Measurements from ENCODE around the gene VAPA. TPM values are rescaled to one million over a fixed set of nuclear protein-coding genes. Genes with fewer than 3 reads are reported as not detected.
A peak's percentile ranks its signal among the peaks of the same experiment; 100 is the strongest.

VAPA gene, protein sequence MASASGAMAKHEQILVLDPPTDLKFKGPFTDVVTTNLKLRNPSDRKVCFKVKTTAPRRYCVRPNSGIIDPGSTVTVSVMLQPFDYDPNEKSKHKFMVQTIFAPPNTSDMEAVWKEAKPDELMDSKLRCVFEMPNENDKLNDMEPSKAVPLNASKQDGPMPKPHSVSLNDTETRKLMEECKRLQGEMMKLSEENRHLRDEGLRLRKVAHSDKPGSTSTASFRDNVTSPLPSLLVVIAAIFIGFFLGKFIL
- 100 to 1,000 TPM; 242 to 274 TPM for total RNA-seq
- long read RNA-seq, full-length matches to known transcripts = 614 of 644 reads
- long read RNA-seq, partial matches to known transcripts = 1 of 644 reads
- long read RNA-seq, other reads (novel, unspliced or antisense) = 29 of 644 reads

DNA sequence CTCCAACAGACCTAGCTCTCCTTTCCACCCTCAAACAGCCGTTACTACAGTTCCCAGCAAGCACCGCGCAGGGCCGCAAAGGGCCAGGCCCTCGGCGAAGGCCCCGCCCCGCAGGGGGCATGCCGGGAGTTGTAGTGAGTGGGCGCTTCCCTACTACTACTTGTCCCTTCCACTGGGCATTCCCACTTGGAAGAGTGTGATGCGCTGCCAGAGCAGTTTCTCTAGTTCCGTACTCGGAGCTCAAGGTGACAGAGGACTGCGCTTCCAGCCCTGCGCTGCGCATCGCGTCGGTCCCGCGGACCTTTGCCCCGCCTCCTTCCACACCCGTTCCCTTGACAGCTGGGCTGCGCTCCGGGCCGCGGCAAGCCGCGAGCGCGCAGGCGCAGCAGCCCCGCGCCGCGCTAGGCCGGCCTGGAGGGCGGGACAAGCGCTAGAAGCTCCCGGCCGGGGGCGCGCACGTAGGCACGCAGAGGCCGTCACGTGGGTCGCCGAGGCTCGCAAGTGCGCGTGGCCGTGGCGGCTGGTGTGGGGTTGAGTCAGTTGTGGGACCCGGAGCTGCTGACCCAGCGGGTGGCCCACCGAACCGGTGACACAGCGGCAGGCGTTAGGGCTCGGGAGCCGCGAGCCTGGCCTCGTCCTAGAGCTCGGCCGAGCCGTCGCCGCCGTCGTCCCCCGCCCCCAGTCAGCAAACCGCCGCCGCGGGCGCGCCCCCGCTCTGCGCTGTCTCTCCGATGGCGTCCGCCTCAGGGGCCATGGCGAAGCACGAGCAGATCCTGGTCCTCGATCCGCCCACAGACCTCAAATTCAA is at the start of gene VAPA:
VAPA (plus strand) TSS at position 491 of the 808 bp plus-strand sequence; CDS start at position 732, 241 bp downstream.
- DNase-seq (peak; percentile 95), ATAC-seq (peak; percentile 87)
- intact Hi-C loops (cut with DNase I, micrococcal nuclease) = no loop called here

DNA sequence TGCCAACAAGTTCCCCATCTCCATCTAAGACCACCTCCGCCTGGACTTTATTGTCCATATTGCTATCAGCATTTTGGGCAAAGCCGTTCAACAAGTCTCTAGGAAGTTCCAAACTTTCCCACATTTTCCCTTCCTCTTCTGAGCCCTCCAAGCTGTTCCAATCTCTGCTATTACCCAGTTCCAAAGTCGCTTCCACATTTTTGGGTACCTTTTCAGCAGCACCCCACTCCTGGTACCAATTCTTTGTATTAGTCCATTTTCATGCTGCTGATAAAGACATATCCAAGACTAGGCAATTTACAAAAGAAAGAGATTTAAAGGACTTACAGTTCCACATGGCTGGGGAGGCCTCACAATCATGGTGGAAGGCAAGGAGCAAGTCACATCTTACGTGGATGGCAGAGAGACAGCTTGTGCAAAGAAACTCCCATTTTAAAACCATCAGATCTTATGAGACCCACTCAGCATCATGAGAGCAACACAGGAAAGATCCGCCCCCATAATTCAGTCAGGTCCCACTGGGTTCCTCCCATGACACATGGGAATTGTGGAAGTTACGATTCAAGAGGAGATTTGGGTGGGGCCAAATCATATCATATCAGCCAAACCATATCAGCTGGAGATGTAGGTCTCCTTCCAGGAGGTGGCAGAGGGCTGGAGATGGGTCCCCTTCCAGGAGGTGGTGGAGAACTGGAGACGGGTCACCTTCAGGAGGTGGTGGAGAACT is 47.9 kb upstream of the VAPA start:
- DNase-seq (no peak), ATAC-seq (no peak)
- intact Hi-C loops (cut with DNase I, micrococcal nuclease) = no loop called here

DNA sequence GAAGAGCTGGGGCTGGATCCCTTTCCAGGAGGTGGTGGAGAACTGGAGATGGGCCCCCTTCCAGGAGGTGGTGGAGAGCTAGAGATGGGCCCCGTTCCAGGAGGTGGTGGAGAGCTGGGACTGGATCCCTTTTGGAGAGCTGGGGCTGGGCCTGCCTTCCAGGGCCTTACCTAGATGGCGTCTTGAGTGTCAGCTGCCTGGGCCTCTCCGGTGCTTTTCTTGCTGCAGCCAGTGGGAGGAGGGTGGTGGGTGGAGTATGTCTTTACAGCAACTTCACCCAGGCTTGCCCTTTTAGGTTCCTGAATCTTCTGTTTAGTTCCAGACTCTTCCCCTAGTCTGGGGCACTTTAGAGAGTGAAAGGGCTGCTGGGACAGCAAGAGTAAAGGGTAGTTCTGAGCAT is 47.2 kb upstream of the VAPA start:
- intact Hi-C loops (cut with DNase I, micrococcal nuclease) = no loop called here
- no peak for ATAC-seq
- DNase-seq = no peak

DNA sequence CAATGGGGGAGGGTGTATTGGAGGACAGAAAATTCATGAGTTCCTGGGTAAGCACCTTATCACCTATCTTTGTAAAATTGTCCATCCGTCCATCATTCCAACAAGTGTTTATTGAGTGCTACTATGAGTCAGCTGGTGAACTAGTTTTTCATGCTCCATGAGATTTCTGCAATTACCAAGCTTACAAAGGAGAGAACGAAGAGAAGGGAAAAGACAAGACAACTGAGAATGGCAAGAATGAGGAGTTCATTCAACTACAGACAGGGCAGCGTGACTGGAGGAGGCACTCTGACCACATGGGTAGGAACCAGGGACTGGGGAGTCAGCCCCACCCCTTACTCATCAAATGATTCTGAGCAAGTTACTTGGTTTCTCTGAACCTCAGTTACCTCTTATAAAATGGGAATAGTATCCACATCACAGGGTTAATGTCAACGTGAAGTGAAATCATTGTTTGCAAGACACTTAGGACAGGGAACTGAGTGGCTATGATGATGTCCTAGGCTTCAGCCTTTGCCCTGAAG is 46.7 kb upstream of the VAPA start:
- ATAC-seq = no peak
- intact Hi-C loops (cut with DNase I, micrococcal nuclease) = no loop called here
- no peak for DNase-seq

DNA sequence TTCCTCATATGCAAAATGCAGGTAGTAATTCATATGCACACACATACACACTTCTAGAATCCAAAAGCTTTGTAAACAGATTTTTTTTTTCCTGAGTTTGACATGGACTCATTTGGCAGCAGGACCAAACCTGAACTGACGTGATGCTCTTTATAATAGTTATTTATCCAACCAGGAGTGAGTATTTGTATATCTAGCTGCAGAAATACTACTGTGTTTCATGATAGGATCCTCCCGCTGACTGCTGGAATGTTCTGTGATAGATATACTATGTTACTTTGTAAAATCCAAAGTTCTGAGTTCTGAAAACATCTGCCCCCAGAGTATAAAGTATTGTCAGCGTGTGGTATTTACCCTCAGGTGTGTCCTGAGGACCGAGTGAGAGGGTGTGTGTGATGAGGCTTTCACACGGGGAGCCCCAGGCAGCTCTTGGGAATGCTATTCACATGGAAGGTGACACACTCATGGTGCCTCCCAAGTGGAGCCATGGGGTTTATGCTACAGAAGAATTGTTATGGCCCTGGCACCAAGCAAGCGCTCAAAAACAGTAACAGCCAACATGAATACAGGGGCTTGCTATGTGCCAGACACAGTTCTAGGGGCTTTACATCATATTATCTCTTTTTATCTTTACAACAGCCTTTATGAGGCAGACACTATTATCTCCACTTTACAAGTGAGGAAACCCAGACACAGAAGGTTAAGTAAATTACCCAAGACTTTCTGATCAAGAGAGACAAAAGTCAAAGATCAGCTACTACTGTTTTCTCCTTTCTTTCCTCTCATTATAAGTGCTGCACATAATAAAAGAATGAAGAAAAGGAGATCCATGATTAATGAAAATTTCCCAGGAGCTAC is 44.7 kb upstream of the VAPA start:
- intact Hi-C loops (cut with DNase I, micrococcal nuclease) = no loop called here
- DNase-seq (peak in 1 of 2 donors; percentile 49), ATAC-seq (peak; percentile 54)

DNA sequence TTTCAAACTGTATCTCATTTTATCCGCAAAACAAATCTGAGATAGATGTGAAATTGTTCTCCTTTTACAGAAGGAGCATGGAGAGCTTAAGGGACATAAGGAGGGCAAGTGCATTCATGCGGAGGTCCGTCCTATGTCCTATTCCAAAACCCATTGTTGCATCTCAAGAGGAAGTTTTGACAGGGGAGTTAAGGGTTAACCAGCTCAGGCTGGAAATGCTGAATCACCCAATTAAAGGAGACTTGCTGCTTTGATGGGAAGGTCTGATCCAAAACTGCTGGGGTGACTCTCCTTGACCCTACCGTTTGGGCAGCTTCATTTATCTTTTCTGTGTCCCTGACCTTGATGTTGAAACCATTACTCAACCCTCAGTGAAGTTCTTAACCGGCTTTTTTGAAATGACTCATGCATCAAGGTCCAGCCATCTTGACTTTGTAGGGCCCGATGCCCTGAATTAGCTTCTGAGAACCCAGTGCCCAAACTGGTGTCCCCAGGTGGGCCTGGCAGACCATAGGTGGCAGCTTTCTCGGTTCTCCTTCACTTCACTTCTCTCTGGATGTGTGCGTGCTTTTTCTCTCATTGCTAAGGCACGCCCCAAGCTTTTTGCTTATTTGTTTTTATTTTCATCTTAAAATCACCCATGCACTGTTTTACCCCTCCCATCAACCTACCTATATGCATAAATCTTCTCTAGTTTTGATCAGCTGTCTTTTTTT is 43.9 kb upstream of the VAPA start:
- no peak for DNase-seq

DNA sequence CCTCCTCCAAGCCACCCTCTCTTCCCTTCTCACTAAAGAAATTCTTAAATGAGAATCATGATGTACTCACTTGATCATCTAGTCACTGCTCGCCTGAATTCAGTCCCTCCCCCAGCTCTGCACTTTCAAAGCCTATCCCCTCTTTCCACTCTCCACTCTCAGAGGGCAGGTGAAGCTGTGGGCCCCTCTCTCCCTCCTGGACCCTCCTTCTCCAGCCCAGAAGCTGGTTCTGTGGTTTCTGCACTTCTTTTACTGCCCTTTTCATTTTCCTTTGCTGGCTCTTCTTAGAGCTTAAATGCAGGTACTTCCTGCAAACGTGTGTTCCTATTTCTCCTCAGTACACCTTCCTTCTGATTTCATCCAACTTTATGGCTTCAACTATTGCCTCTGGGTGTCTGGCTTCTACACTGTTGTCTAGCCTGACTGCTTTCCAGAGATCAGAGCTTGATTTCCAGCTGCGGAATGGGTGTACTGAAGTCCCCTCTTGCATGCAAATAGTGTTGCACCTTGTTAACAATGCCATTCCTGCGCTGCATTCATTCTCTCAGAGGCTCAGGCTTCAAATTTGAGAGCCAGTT is 43.3 kb upstream of the VAPA start:
- no peak for DNase-seq
- intact Hi-C loops (cut with DNase I, micrococcal nuclease) = no loop called here
- ATAC-seq = peak; percentile 58

More for the DNA sequence above, 43.9 kb upstream of the VAPA start:
- ATAC-seq = peak; percentile 31
- intact Hi-C loops (cut with DNase I, micrococcal nuclease) = no loop called here

DNA sequence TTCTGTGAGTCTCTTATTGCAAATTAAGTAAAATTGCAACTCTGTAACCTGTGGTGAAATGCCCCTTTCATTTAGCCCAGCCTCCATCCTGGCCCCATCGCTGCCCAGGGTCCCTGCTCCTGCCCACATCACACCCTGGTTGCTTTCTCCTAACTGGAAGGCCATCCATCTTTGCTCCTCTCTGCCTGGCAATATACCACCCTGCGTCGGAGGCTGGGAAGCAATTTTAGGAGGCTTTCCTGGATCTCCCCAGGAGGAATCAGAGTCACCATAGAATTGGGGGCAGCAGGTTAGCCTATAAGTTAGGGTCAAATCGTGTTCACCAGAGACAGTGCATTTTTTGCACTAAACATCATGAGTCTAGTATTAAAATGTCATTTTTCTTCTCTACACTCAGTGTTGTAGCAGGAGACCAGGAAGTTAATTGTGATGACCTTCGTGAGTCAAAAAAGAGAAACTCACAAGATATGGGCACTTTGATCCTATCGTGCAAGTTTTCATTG is 42.5 kb upstream of the VAPA start:
- DNase-seq = no peak
- ATAC-seq = no peak
- intact Hi-C loops (cut with DNase I, micrococcal nuclease) = no loop called here

DNA sequence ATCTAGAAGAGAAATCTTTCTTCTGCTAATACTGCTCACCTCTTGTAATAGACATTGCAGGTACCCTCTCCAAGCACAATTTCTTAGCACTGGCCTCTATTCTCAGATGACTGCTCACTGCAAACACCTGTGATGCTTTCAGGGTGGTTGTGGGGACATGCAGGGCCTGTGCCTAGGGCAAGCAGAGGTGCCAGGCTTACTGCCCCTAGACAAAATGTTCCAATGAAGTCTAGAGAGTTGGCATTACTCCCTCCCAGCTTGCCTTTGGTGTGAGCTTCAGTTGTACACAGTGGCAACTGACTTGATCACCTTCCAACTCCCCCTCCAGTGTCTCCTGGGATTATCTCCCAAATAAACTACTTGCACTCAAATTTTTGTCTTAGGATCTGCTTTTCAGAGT is 41.0 kb upstream of the VAPA start:
- ATAC-seq (no peak), DNase-seq (no peak)
- intact Hi-C loops (cut with DNase I, micrococcal nuclease) = no loop called here

DNA sequence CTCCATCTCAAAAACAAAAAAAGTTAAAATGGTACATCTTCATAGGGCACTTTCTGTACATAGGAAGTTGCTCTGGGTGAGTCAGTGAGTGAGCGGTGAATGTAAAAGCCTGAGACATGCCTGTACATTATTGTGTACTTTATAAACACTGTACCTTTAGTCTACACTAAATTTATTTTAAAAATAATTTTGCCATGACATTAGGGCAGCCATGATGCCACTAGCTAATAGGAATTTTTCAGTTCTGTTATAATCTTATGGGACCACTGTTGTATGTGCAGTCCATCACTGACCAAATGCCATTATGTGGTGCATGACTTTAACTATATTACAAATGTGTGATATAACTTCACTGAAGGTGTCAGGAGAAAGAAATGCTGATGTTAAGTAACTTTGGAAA is 39.1 kb upstream of the VAPA start:
- no peak for ATAC-seq
- DNase-seq = no peak
- intact Hi-C loops (cut with DNase I, micrococcal nuclease) = no loop called here

DNA sequence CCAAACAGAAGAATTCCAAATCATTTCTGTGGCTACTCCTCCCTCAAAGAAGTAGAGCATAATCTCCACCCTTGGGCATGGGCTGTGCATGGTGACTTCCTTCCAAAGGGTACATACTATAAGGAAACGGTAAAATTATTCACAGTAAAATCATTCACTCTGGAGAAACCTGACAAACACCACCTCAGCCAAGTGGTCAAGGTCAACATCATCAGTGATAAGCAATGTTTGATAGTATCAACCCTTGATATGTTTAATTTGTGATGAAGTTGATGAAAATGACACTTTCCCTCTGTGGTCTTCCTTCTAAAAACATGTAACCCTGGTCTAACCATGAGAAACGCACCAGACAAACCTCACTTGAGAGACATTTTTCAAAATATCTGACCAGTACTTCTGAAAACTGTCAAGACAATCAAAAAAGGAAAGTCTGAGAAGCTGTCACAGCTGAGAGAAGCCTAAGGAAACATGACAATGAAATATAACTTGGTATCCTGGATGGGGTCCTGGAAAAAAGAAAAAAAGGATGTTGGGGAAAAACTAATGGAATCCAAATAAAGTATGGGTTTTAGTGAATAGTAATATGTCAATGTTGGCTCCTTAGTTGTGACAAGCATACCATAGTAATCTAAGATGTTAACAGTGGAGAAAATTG is 37.5 kb upstream of the VAPA start:
- intact Hi-C loops (cut with DNase I, micrococcal nuclease) = no loop called here
- DNase-seq (no peak), ATAC-seq (peak; percentile 65)

DNA sequence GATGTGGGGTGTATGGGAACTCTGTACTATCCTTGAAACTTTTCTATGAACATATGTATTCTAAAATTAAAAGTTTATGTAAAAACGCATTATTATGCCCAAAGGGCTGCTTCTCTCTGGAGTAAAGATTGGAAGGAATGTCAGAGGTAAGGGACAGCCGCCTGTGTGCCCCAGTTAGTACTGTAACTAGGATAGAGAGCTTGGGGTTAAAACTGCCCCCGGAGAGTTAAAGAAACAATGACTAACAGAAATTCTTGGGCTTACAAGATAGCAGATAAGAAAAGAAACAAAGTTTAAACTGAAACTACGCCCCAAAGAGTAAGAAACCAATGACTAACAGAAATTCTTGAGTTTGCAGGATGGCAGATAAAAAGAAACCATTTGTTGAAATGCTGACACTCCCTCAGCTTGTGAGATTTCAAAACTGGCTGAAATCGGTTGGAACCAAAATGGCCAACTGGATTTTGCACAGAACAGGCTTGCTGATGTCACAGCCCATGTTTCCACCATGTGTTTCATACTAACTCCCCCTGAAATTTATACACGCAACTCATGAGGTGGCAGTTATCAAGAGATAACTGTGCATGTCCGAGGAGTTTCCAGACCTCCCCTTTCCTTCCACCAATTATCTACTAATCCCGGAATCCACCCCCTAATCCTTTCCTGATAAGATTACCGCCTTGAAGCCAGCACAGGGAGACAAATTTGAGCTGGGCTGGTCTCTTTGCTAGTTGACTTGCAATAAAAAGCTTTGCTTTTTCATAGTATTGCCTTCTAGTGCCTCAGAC is 36.8 kb upstream of the VAPA start:
- peak; percentile 16 for ATAC-seq
- DNase-seq = no peak
- intact Hi-C loops (cut with DNase I, micrococcal nuclease) = no loop called here

DNA sequence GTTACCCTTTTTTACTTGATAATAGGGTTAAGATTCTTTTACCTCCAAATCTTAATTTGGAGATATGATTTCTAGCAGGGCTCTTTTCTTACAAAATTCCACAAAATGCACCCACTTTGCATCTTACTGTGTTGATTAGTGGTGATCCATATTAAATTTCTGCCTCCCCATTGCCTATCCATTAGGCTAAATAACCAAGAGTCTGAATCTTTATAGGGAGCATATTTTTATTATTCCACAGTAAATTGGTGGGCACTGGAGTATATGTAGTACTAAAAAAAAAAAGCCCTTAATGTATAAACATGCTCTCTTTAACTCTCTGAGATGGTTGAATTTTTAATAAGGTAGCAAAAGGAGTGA is 36.2 kb upstream of the VAPA start:
- DNase-seq (no peak), ATAC-seq (no peak)
- intact Hi-C loops (cut with DNase I, micrococcal nuclease) = no loop called here

DNA sequence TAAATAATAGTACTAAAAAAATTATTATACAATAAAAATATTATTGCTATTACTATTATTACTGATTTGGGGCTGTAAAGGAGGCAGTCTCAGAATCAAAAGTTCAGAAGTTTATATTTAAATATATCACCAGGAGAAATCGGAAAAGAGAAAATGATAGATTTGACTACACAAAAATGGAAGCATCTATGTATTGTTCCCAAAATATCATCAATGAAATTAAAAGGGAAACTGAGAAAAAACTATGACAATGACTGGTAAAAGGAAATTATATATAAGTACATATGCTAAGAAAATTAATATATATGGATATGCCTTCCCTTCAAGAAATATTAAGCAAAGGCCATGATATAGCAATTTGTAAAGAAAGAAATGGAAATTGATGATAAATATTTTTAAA is 35.7 kb upstream of the VAPA start:
- no peak for ATAC-seq
- intact Hi-C loops (cut with DNase I, micrococcal nuclease) = no loop called here
- no peak for DNase-seq

DNA sequence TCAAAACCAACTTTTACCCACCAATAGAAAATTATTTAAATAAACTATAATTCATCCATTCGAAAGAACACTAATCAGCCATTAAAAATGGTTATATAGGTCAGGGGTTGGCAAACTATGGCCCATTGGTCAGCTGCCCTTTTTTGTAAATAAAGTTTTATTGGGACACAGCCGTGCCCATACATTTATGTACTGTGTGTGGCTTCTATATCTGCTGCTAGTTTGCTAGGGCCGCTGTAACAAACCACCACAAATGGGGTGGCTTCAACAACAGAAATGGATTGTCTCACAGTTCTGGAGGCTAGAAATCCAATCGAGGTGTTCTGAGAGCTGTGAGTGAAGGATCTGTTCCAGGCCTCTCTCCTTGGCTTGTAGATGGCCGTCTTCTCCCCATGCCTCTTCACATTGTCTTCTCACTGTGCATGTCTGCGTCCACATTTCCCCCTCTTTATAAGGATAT is 35.0 kb upstream of the VAPA start:
- ATAC-seq (no peak), DNase-seq (no peak)
- intact Hi-C loops (cut with DNase I, micrococcal nuclease) = no loop called here

DNA sequence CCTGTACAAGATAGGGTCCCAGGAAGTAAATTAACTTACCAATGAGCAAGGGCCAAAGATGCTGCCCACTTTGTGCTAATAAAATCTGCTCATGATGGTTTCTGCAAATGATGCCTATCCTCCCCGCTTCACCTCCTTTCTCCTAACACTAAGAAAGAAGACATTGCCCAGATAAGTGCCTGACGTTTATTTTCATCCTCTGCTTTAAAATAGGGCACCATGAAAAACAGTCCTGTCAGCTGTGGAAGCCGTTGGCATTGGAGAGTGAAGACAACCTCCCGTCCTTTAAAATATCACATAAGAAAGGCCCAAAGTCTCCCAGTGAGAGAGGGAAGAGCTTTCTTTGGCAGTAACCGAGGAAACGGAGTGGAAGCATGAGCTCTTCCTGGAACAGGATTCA is 29.7 kb upstream of the VAPA start:
- intact Hi-C loops (cut with DNase I, micrococcal nuclease) = no loop called here
- ATAC-seq = no peak
- no peak for DNase-seq
